Transverse colon (tissue), 4 donors: Measurements from ENCODE around the gene ACO1. TPM values are rescaled to one million over a fixed set of nuclear protein-coding genes. Genes with fewer than 3 reads are reported as not detected.

Source experiments
- DNase-seq: peaks from one replicate; pipeline ENCODE4 v3.0.0-alpha.2; 2019
- H3K27ac ChIP-seq, 4 donors: fragments of 200-600 bp; sonication (generic); 2 replicates each; pipeline ENCODE4 v1.5.1; 2016 to 2018; ENCODE audit warnings: inconsistent platforms in 4 of 4
- H3K27me3 ChIP-seq: fragments of 200-600 bp; sonication (generic); 2 replicates; pipeline ENCODE4 v1.5.1; 2017; ENCODE audit warnings: inconsistent platforms
- H3K36me3 ChIP-seq, 4 donors: fragments of 200-600 bp; sonication (generic); 2 replicates each; pipeline ENCODE4 v1.5.1; 2017 to 2019; ENCODE audit warnings: inconsistent platforms in 4 of 4
- H3K4me1 ChIP-seq, 4 donors: fragments of 200-600 bp; sonication (generic); 2 replicates each; pipeline ENCODE4 v1.5.1; 2017 to 2020; ENCODE audit warnings: inconsistent platforms in 4 of 4
- H3K4me3 ChIP-seq, 4 donors: fragments of 200-600 bp; sonication (generic); 1 replicate in 1 of 4; 2 replicates in 3 of 4; pipeline versions ENCODE4 v1.5.1 to v1.6.1; 2017 to 2019; ENCODE audit warnings: inconsistent platforms in 4 of 4
- H3K9me3 ChIP-seq, 2 donors: fragments of 200-600 bp; sonication (generic); 2 replicates each; pipeline ENCODE4 v1.5.1; 2017 to 2019; ENCODE audit warnings: inconsistent platforms in 2 of 2
- CTCF ChIP-seq, 5 experiments: fragments of 200-600 bp in 3 of 5; fragments of 450-650 bp in 2 of 5; sonication (generic) in 3 of 5; IDR thresholded peaks; 1 replicate in 2 of 5; 2 replicates in 3 of 5; pipeline ENCODE4 v1.5.1; 2016 to 2017; ENCODE audit warnings: antibody characterized with exemption in 5 of 5, inconsistent platforms in 3 of 5, mild to moderate bottlenecking in 2 of 5, moderate library complexity in 1 of 5
- EP300 ChIP-seq: sonication (generic); formaldehyde crosslinking; IDR thresholded peaks from one replicate; pipeline ENCODE4 v1.6.1; 2017; ENCODE audit warnings: antibody characterized with exemption, low read depth
- POLR2A ChIP-seq: fragments of 450-650 bp; IDR thresholded peaks from one replicate; pipeline ENCODE4 v1.6.1; 2016; ENCODE audit warnings: antibody characterized with exemption, mild to moderate bottlenecking, moderate library complexity
- POLR2AphosphoS5 ChIP-seq, 3 donors: sonication (generic); formaldehyde crosslinking; IDR thresholded peaks; one replicate each; pipeline ENCODE4 v1.6.1; 2016; ENCODE audit warnings: antibody characterized with exemption in 3 of 3
- WGBS, 2 donors: methylation state at CpG; one replicate each; pipeline ENCODE4 v1.1.5; 2018; ENCODE audit warnings: low coverage in 1 of 2; 5-methylcytosine and 5-hydroxymethylcytosine counted together
- in situ Hi-C, 4 donors: fragments of 200-750 bp; cut with MboI; loops; one replicate each; pipeline versions ENCODE4 v1.15.0 to v1.15.1; 2017; ENCODE audit warnings: low sequenced_read_pairs in 3 of 4, low pct_ligation_motif_present in 1 of 4, low pct_unique_long_range_greater_than_20kb in 1 of 4
- intact Hi-C: fragments of 100-400 bp; cut with DNase I; formaldehyde crosslinking; loops from one replicate; pipeline ENCODE4 v1.15.1; 2023; ENCODE audit warnings: low total_unique reads
- total RNA-seq, 4 donors: library from RNA; depleted of rRNA; stranded (reverse); fragments of >200 nt; gene quantifications; one replicate each; pipeline ENCODE4 v1.1.0, GENCODE V29; 2016

The ACO1 gene
- total RNA-seq, 4 donors from 2014 or later: 10.1 to 34.5 (median 27.3) TPM

GRCh38 chr9:32404402-32404801, 20.0 kb downstream of the ACO1 start:
- TF ChIP-seq POLR2AphosphoS5 (IDR thresholded peaks at IDR 0.05) (no peak), POLR2A (no peak), EP300 (no peak), CTCF (IDR thresholded peaks at IDR 0.05) (no peak)
- Histone ChIP-seq H3K4me1 (no peaks in the 10 kb centered on the region), H3K27me3 (no peaks in the 10 kb centered on the region), H3K27ac (peak overlapping the region in 3 of 4 donors; percentile 33 to 66 (median 50)), H3K36me3 (peaks cover 0 to 27% (median 9%) of the 10 kb centered on the region in 4 donors), H3K4me3 (peak overlapping the region in 1 of 4 donors; percentile 22), H3K9me3 (no peaks in the 10 kb centered on the region)
- 88% methylated on average over 1 of the region's 1 CpG; no CpG with 5 or more reads in 1 of the 2 donors for WGBS, 2 donors
- DNase-seq: no peak
- in situ Hi-C loops: no loop called here
- intact Hi-C loops: no loop called here

DNA sequence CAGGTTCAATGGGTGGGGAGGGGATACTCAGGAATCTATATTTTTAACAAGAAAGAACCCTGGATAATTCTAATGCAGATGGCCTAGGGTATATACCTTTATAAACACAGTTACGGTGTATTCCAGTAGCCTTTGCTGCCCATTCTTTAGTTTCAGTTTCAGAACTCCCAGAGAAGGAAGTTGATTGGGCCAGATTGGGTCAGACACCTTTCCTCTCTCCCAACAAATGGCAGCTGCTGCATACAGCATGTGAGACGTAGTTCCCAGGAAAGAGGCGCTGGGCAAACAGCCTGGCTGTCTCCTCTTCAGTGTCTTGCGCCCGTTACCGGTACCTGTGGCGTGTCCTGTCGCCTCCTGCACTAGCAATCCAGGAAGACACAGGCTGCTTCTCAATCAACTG, 20.4 kb downstream of the ACO1 start:
- in situ Hi-C loops: no loop called here
- DNase-seq: no peak
- H3K4me1 ChIP-seq: no peaks in the 10 kb centered on the region
- peak overlapping the region in 3 of 4 donors; percentile 33 to 66 (median 50) for H3K27ac ChIP-seq
- 29 to 53% methylated on average over 8 of the region's 8 CpGs for WGBS, 2 donors
- no peaks in the 10 kb centered on the region for H3K9me3 ChIP-seq
- H3K27me3 ChIP-seq: no peaks in the 10 kb centered on the region
- intact Hi-C loops: no loop called here
- H3K36me3 ChIP-seq: peaks cover 0 to 29% (median 9%) of the 10 kb centered on the region in 4 donors
- no peak for TF ChIP-seq POLR2AphosphoS5 (IDR thresholded peaks at IDR 0.05)
- TF ChIP-seq EP300: no peak
- no peak for TF ChIP-seq POLR2A
- no peak for TF ChIP-seq CTCF (IDR thresholded peaks at IDR 0.05)
- H3K4me3 ChIP-seq: peak overlapping the region in 1 of 4 donors; percentile 22

DNA sequence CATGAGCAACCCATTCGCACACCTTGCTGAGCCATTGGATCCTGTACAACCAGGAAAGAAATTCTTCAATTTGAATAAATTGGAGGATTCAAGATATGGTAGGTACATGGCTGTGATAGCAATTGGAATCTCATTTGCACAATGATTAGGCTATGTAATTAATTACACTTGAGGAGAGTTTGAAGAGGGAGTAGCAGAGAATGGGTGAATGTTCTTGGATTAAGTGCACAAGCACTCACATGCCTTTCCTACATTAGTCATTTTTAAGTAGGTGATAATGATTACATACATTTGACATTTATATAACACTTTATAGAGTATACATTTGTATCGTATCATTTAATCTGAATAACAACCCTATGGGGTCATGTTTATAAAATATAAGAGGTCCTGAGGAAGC, 21.1 kb downstream of the ACO1 start:
- Histone ChIP-seq H3K27ac (peak overlapping the region in 2 of 4 donors; percentile 25 to 33), H3K9me3 (no peaks in the 10 kb centered on the region), H3K4me3 (peak overlapping the region in 1 of 4 donors; percentile 22), H3K4me1 (no peaks in the 10 kb centered on the region), H3K27me3 (no peaks in the 10 kb centered on the region), H3K36me3 (peaks cover 0 to 31% (median 9%) of the 10 kb centered on the region in 4 donors)
- in situ Hi-C loops: no loop called here
- no peak for TF ChIP-seq POLR2AphosphoS5 (IDR thresholded peaks at IDR 0.05)
- TF ChIP-seq EP300: no peak
- no peak for TF ChIP-seq CTCF (IDR thresholded peaks at IDR 0.05)
- no peak for TF ChIP-seq POLR2A
- WGBS, 2 donors: 85 to 92% methylated on average over 2 of the region's 2 CpGs
- intact Hi-C loops: no loop called here
- no peak for DNase-seq

DNA sequence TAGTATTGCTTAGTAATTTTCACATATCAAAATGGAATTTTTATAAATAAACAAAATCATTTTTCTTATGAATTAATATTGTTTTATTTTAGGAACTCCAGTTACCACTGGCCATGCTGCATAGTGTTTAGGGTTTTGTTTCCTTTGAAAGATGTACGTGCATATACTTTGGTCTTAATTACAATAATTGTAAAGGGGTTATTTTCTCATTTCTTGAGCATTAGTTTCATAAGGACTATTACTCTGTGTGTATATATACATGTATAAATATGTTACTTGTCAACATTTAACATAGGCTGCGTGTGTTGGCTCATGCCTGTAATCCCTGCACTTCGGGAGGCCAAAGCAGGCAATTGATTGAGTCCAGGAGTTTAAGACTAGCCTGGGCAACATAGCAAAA, 21.6 kb downstream of the ACO1 start:
- Histone ChIP-seq H3K27ac (no peak overlapping the region), H3K4me1 (no peaks in the 10 kb centered on the region), H3K36me3 (peaks cover 0 to 37% (median 9%) of the 10 kb centered on the region in 4 donors), H3K4me3 (no peak overlapping the region), H3K9me3 (no peaks in the 10 kb centered on the region), H3K27me3 (no peaks in the 10 kb centered on the region)
- in situ Hi-C loops (no loop called here), intact Hi-C loops (no loop called here)
- DNase-seq: no peak
- 93 to 100% methylated on average over 1 to 3 of the region's 3 CpGs for WGBS, 2 donors
- TF ChIP-seq POLR2AphosphoS5 (IDR thresholded peaks at IDR 0.05) (no peak), POLR2A (no peak), CTCF (IDR thresholded peaks at IDR 0.05) (no peak), EP300 (no peak)
